Left colon (tissue), 2 donors: Measurements from ENCODE around the gene GDAP2. TPM values are rescaled to one million over a fixed set of nuclear protein-coding genes. Genes with fewer than 3 reads are reported as not detected.
A peak's percentile ranks its signal among the peaks of the same experiment; 100 is the strongest.
"Not testable (repeated sequence)": the region's sequence is repeated elsewhere in the genome, so short reads cannot be mapped to it uniquely, and the experiment has no call there.

Experiments
- ATAC-seq: fragments of 200-7000 bp; cut with Tn5 transposase; one replicate; pipeline ENCODE4 v1.9.1; 2020; ENCODE audit warnings: mild to moderate bottlenecking, moderate library complexity
- DNase-seq, 2 donors: peaks; one replicate each; pipeline ENCODE4 v3.0.0-alpha.2; 2020
- intact Hi-C, 2 donors: fragments of 100-400 bp; cut with DNase I in 1 of 2; cut with micrococcal nuclease in 1 of 2; formaldehyde crosslinking; loops; one replicate each; pipeline versions ENCODE4 v1.11.2 to v1.14.0; 2022; cut with DNase I, micrococcal nuclease
- long read RNA-seq: library from polyadenylated mRNA; unstranded; transcript quantifications from one replicate; pipeline ENCODE4 v2.0.0, GENCODE V29; 2021
- total RNA-seq, 2 donors: library from RNA; stranded (reverse); fragmentation: NEBNext Ultra II Directional; extraction: Animal tissue kit (Norgen Biotek cat#: 25700); gene quantifications; one replicate each; pipeline ENCODE4 v1.2.1, GENCODE V29; 2021
- donor health status: DM: no; HTN: no; CAD: no.
- donor health status: DM: yes; HTN: yes; CAD: no.

GDAP2 gene, protein sequence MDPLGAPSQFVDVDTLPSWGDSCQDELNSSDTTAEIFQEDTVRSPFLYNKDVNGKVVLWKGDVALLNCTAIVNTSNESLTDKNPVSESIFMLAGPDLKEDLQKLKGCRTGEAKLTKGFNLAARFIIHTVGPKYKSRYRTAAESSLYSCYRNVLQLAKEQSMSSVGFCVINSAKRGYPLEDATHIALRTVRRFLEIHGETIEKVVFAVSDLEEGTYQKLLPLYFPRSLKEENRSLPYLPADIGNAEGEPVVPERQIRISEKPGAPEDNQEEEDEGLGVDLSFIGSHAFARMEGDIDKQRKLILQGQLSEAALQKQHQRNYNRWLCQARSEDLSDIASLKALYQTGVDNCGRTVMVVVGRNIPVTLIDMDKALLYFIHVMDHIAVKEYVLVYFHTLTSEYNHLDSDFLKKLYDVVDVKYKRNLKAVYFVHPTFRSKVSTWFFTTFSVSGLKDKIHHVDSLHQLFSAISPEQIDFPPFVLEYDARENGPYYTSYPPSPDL
- 10 to 100 TPM; 31.0 to 33.3 TPM for total RNA-seq
- long read RNA-seq, full-length matches to known transcripts: 21 of 24 reads
- long read RNA-seq, partial matches to known transcripts: 1 of 24 reads
- long read RNA-seq, other reads (novel, unspliced or antisense): 2 of 24 reads

DNA sequence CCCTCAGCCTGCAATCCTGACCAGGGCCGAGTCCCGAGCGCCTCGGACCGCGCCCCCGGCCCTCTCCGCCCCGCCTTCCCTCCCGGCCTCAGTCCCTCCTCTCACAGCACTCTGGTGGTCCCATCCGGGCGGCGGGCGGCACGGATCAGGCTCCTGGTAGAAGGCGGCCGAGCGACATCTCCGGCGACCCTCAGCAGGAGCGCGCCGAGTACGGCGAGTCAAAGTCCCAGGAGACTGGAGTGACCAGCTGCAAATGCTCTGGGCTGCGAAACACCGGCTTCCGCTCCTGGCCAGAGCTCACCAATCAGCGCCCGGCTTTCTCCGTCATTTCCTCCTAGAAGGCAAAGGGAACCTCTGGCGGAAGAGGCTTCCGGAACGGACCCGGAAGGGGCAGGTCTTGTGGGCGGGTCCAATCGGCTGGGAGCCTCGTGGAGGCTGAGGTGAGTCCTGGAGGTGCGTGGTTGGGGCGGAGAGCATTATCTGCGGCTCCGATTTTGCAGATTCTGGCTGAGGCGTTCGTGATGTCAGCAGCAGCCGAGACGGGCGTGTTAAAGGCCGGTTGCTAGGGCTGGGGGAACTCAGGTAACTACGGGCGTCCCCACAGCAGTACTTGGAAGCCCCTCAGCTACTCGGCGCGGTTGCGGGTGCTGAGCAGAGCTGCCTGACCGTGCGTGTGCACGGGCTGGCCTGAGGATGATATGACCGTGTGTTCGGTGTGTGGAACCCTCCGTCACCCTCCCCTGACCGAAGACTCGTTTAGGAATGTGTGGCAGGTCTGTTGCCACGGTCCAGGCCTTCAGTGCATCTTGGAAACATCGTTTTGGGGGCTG, at the start of gene GDAP2, which contains the start of gene WDR3:
Gene GDAP2 (minus strand): TSS at position 279 of the 830 bp plus-strand sequence. CDS start 9,264 bp downstream, outside the sequence.
Gene WDR3 (plus strand): TSS at position 397 of the 830 bp plus-strand sequence. CDS start 3,581 bp downstream, outside the sequence.
- intact Hi-C loops: no loop called here
- peak; percentile 95 for ATAC-seq
- DNase-seq: peak; percentile 98

DNA sequence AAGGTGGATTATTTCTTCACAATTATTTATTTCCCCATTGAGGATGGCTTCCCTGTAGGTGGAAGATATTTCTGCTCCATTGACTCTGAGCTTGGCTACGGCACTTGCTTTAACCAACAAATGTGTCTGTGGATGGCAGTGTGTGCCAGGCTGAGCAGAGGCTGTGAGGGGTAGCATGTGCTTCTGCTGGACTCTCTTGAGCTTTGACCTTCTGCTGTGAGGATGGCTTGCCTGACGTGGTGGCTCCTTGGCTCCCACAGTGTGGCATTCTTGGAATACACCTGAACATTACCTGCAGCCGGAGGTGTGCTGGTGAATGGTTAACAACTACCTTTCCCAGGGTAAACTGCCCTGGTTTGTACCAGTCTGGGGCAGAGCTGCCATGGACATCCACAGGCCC, 47.0 kb upstream of the GDAP2 start:
- intact Hi-C loops: no loop called here
- DNase-seq (no peak), ATAC-seq (no peak)

DNA sequence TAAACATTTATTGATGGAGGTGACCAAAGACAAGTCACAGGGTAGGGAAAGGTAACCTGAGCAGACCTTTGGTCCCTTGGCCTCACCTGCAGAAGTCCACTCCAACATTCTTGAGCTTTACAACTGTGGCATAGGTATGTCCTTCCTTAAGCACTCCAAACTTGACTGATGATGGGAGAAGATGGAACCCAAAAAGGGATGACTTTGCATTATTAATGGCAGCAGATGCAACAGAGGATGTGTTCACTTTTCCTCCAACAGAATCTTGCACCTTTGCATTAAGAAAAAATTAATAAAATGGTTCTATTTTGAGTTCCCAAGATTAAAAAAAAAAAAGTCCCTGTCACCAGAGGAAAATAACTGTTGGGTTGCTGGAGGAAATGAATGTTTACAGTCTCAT, 42.4 kb upstream of the GDAP2 start:
- ATAC-seq: no peak
- DNase-seq: no peak
- intact Hi-C loops: no loop called here

DNA sequence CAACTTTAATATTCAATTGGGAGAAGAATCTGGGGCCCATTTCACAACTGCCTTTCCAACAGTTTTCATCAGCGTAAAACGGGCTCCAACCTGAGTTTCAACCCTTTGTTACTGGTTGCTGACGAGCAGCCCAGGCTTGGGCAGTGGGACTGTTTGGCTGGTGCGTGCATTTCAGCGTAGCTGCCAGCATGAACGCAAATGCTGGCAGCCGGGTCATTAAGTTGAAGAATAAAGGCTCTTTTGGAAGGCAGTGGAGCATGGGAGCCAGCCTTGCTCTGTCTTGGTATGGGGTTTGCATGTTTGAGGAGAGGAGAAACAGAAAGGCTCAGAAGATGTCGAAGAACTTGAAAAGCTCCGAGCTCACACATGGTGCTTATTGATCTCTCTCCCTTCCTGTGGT, 40.8 kb upstream of the GDAP2 start:
- DNase-seq: no peak
- intact Hi-C loops: no loop called here
- ATAC-seq: no peak

DNA sequence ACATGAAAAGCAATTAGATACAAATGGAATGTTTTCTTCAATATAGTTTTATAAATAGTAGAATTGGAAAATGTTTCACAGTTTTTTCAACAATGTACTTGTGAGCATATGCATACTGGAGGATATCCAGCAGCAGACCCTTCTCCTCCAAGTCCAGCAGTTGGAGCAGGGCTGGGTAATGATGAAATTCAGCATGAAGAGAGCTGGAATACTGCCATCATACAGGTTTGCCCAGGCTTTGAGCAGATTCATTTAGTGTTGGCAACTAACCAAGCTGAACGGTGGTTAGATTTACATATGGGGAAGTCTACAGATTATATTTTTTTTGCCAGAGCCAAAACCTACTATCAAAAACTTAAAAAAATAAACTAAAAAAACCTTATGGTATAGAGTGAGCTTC, 38.5 kb upstream of the GDAP2 start:
- intact Hi-C loops: no loop called here
- DNase-seq (no peak), ATAC-seq (no peak)

DNA sequence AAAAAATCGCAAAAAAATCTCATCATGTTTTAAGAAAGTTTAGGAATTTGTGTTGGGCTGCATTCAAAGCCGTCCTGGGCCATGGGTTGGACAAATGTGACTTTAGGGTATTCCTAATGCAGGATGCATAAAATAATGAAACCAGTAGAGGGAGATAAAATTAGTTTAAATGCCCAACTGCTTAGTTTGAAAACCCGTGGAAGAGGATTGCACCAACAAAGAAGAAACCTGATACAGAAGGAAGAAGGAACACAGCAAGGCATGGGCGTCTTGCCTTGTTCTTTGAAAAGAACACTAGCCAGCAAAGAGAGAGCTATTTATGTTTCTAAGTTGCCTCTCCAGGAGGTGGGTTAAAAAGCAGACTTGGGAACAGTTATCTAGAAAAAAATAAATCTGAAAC, 38.1 kb upstream of the GDAP2 start:
- intact Hi-C loops: no loop called here
- DNase-seq: no peak
- no peak for ATAC-seq

DNA sequence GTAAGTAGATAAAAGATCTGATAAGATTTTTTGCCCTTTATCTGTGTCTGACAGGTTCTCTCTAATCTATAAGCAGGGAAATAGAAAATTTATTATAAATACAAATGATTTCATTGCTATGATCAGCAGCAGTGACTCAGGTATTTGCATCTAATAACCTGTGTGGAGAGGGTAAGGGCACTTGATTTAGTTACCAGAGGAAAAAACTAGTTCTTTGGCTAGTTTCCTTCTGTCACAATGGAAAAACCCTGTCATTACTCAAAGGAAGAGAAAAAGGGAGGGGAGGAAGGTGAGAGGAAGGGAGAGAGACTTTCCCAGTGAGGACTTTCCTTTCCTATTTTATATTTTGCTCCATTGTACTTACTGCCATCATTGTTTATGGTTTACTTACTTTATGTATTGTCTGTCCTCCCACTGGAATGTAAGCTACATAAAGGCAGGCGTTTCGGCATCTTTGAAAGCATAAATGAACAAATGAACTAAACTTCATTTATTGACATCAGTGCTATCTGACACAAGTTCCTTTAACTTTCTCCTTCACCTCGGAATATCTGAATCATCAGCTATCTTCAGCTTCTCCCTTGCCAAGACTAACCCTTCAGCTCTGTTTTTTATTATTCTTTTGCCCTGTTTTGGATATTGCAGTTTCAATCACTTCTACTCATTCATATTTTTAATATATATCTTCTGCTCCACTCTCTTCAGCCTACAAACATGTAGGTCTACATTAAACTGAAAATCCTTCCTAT, 35.0 kb upstream of the GDAP2 start:
- DNase-seq (no peak), ATAC-seq (no peak)
- intact Hi-C loops: no loop called here

DNA sequence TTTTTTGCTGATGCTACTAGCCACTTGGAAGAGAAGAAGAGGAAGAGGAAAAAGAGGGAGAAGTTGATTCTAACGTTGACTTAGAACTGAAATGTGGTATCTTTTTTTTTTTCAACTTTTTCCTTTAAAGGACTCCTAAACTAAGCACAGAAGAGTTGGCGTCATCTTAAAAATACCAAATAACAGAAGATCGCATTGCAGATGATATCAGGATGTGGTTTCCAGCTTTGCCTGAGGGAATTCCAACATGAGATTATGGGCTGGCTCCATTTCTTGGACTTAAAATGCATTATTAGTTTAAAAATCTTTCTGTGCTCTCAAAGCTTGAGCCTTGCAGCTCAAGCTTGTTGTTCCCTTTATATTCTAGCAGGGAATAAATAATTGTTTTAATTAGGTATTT, 29.9 kb upstream of the GDAP2 start:
- no peak for DNase-seq
- intact Hi-C loops: no loop called here
- no peak for ATAC-seq

DNA sequence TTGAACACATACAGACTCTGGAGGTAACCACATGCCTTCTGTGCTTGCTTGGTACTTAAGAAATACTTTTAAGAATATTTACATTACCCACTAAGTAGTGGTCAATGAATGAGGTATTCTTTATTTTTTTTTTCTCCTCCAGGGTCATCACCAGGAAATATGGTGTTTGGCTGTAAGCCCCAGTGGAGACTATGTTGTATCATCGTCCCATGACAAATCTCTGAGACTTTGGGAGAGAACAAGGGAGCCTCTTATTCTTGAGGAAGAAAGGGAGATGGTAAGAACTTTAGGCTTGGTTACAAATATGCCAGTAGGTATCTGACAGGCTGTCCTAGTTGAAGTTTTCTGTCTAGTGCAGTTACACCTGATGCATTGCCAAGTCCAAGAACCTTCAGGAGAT, 23.0 kb upstream of the GDAP2 start:
- ATAC-seq (no peak), DNase-seq (no peak)
- intact Hi-C loops: no loop called here

DNA sequence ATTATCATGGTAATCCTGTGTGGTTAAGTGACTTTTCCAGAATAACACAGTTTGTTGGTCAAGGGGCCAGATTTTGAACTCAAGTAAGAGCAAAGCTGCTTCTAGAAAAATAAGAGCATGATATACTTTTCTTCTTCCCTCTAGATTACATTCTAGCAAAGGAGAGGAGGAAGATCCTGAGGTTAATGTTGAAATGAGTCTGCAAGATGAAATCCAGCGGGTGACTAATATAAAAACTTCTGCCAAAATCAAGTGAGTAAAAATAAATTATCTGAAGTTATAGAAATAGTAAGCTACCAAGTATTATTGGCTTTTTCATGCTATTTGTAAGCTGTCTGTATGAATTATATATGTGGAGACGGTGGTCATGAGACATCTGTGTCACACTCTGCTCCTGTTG, 12.9 kb upstream of the GDAP2 start:
- no peak for ATAC-seq
- intact Hi-C loops: no loop called here

DNA sequence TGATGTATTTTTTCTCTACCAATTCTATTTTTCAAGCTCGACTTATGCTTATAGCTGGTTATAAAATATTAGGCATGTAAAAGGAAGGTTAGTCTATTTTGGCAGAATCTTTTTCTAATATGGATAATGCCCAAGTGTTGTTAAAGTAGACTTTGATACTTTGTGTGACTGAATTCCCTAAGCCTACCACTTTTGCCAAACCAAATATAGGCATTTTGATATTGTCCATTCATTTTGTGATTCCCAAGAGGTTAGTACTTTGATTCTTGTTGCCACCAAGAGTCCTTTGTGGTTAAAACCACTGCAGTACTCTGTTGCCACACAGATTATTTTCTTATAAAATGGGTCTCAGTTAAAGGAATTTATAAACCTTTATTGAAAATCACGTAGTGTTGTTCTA, 4.3 kb upstream of the GDAP2 start:
- ATAC-seq: no peak
- intact Hi-C loops: no loop called here
- DNase-seq: no peak

More for the DNA sequence above, 12.9 kb upstream of the GDAP2 start:
- no peak for DNase-seq

DNA sequence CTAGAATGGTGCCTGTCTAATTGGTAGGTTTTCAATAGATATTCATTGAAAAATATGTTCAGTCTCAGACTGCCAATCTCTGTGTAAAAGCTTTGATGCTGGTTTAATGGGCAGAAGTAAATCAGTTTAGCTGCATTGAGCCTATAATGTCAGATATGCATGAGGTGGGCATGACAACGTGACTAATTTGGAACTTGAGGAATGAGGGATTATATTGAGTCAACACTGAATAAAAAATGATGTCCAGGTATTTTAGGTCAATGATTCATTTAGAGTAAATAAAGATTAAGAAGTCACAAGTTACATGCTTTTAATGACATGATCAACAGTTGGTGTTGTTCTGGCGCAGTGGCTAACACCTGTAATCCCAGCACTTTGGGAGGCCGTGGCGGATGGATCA, 3.2 kb upstream of the GDAP2 start:
- ATAC-seq: no peak
- no peak for DNase-seq
- intact Hi-C loops: no loop called here

DNA sequence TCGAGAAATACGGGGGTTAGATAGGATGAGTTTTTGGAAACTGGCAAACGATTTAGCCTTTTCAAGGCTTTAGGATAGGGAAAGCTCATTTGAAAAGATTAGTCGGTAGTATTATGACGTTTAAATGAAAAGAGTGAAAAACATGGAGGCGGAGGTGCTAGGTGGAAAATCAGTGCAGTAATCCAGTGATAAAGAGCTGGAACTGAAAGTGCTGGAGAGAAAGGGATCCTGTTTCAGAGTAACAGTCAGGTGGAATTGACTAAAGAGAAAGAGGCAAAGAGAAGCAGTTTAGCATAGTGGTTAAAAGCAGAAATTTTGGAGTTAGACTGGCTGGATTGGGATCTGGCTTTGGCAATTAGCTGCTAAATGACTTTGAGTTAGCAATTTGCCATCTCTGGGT, 1.1 kb upstream of the GDAP2 start:
- DNase-seq (no peak), ATAC-seq (no peak)
- intact Hi-C loops: no loop called here

DNA sequence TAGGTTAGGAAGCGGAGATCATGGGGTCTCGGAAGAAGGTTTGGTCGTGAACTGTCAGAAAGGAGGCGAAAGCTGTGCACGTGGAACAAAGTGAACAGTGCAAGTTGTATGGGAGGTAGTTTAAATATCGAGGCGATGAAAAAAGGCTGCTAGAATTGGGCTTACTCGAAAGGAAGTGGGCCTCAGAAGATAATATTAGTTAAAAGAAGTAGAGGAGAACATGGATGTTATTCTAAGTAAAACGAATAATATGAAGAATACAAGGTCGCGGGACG, 689 bp upstream of the GDAP2 start:
- no peak for DNase-seq
- no peak for ATAC-seq
- intact Hi-C loops: no loop called here

DNA sequence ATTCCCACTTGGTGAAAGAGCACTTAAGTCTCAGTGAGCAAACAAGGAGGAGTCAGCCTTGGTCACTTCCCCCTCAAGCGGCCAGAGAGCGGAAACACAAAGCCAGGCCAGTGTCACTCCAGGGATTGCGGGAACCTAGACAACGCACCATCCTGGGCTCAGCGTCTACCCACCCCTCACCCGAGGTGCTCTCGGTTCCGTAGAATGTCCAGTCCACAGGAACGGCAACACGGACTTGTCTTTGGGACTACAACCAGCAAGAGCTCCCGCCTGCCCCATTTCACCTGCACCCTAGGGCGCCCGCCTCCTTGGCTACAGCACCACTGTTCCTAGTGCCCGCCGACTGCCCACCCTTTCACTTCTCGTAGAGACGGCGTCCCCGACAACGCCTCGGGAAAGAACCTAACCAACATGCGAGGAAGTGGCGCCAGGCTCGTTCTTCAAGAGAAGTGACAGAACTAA, 509 bp downstream of the GDAP2 start:
- DNase-seq (peak; percentile 63 to 67), ATAC-seq (peak; percentile 77)
- intact Hi-C loops: no loop called here

DNA sequence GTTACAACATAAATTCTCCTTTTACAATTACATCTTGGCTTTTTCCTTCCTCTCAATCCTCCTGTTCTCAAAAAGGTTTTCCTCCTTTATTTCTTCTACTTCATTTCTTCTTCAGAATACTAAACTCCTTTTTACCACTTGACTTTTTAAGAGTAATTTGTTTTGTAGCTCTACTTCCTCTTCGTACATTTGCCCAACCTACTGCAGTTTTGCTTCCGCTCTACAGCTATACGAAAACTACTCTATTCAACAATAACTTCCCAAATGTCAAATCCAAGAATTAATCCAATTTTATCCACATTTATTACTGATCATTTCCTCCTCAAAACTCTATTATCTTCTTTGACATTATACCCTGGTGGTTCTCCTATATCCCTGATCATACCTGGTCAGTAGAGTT, 3.4 kb downstream of the GDAP2 start:
- no peak for ATAC-seq
- DNase-seq: no peak

DNA sequence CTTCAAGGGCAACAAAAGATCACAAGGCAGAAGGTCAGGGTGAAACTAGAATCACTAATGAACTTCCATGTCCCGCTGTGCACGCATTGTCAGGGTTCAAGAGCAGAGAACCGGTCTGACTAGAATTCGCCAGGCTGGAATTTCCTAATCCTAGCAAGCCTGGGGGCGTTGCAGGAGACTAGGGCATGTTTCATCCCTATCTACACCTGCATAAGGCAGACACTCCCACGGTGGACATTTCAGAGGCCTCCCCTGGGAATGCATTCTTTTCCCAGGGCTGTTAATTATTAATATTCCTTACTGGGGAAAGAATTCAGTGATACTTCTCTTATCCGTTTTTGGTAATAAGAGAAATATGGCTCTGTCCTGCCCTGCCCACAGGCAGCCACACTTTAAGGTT, 6.7 kb downstream of the GDAP2 start:
- intact Hi-C loops, DNase-seq, ATAC-seq: not testable (repeated sequence)

More for the DNA sequence above, 3.4 kb downstream of the GDAP2 start:
- intact Hi-C loops: no loop called here

DNA sequence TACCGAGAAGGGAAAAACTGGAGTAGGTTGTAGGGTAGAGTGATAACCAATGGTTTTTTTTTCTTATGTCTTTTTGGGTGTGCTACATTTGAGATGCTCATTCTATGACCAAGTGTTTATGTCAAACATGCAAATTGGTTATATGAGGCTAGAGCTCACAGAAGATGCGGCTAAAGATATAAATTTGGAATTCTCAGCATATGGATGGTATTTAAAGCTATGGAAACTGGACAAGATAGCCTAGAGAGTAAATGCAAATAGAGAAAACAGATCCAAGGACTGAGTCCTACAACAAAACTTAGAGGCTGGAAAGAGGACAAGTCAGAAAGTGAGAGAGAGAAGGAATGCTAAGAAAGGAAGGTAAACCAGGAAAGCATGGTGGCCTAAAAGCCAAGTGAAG, 7.4 kb downstream of the GDAP2 start:
- intact Hi-C loops: no loop called here
- ATAC-seq: no peak
- no peak for DNase-seq

DNA sequence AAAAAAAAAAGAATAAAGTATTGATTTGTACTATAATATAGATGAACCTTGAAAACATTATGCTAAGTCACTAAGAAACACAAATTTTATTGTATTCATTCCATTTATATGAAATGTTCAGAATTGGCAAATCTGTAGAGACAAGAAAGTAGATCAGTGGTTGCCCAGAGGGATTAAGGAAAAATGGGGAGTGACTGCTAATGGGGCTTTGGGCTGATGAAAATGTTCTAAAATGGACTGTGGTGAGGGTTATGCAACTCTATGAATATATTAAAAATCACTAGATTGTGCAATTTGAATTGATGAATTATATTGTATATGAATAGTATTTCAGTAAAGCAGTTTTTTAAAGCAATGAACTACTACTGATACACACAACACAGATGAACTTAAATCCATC, 10.0 kb downstream of the GDAP2 start:
- intact Hi-C loops: no loop called here
- ATAC-seq (no peak), DNase-seq (no peak)
